OCI-LY1 (cell line): ENCODE measurements around the gene TNS1.

Source experiments
- H2AFZ ChIP-seq: fragments of 200-600 bp; sonication (generic), shearing (Covaris generic); 2 replicates; pipeline ENCODE4 v1.6.0; 2014; ENCODE audit warnings: antibody characterized with exemption, mild to moderate bottlenecking, low read length
- H3F3A ChIP-seq: fragments of 200-600 bp; sonication (generic), shearing (Covaris generic); 2 replicates; pipeline ENCODE4 v1.6.0; 2014; ENCODE audit warnings: mild to moderate bottlenecking, antibody characterized with exemption, low read length, moderate library complexity; ENCODE audit not compliant: insufficient read depth
- H3K27ac ChIP-seq: fragments of 200-600 bp; sonication (generic); 2 replicates; pipeline ENCODE4 v1.5.1; 2014; ENCODE audit warnings: low read length, mixed run types, mild to moderate bottlenecking, low read depth; ENCODE audit not compliant: poor library complexity, severe bottlenecking
- H3K27me3 ChIP-seq: fragments of 200-600 bp; sonication (generic); 2 replicates; pipeline ENCODE4 v1.6.0; 2014; ENCODE audit warnings: antibody characterized with exemption, mild to moderate bottlenecking, low read length, moderate library complexity; ENCODE audit not compliant: insufficient read depth
- H3K36me3 ChIP-seq: fragments of 200-600 bp; sonication (generic); 2 replicates; pipeline ENCODE4 v1.6.1; 2014; ENCODE audit warnings: mild to moderate bottlenecking, antibody characterized with exemption, low read length, moderate library complexity, mixed read lengths; ENCODE audit not compliant: insufficient read depth
- H3K4me1 ChIP-seq: fragments of 200-600 bp; sonication (generic); 2 replicates; pipeline ENCODE4 v1.5.1; 2014; ENCODE audit warnings: mild to moderate bottlenecking, low read length, moderate library complexity; ENCODE audit not compliant: insufficient read depth, severe bottlenecking
- H3K4me2 ChIP-seq: fragments of 200-600 bp; sonication (generic), shearing (Covaris generic); 2 replicates; pipeline ENCODE4 v1.6.1; 2014; ENCODE audit warnings: low read length
- H3K4me3 ChIP-seq: fragments of 200-600 bp; sonication (generic); 2 replicates; pipeline ENCODE4 v1.5.1; 2014; ENCODE audit warnings: low read length, low read depth, mild to moderate bottlenecking, mixed read lengths; ENCODE audit not compliant: poor library complexity, severe bottlenecking
- H3K79me2 ChIP-seq: fragments of 200-600 bp; shearing (Covaris generic); 2 replicates; pipeline ENCODE4 v1.6.1; 2016; ENCODE audit warnings: mixed run types, low read length, mixed read lengths; ENCODE audit not compliant: insufficient read depth
- H3K9ac ChIP-seq: fragments of 200-600 bp; sonication (generic), shearing (Covaris generic); 2 replicates; pipeline ENCODE4 v1.6.1; 2014; ENCODE audit warnings: mild to moderate bottlenecking, low read length, mixed read lengths
- H3K9me2 ChIP-seq: fragments of 200-600 bp; sonication (generic), shearing (Covaris generic); 2 replicates; pipeline ENCODE4 v1.6.1; 2014; ENCODE audit warnings: low read depth, mild to moderate bottlenecking, low read length, mixed read lengths
- H3K9me3 ChIP-seq: fragments of 200-600 bp; shearing (Covaris generic); 2 replicates; pipeline ENCODE4 v1.6.1; 2014; ENCODE audit warnings: low read length, mixed read lengths
- H4K20me1 ChIP-seq: fragments of 200-600 bp; sonication (generic), shearing (Covaris generic); 2 replicates; pipeline ENCODE4 v1.6.0; 2016; ENCODE audit warnings: mild to moderate bottlenecking, low read length; ENCODE audit not compliant: insufficient read depth
- EZH2 ChIP-seq: fragments of 200-600 bp; sonication (generic), shearing (Covaris generic); IDR thresholded peaks from 2 replicates; pipeline ENCODE4 v1.8.0; 2017; ENCODE audit warnings: borderline replicate concordance, mixed run types, mild to moderate bottlenecking, antibody characterized with exemption, low read length, moderate library complexity, mixed read lengths
- TF ChIP-seq, protein P1 (sequence below): fragments of 200-600 bp; sonication (generic), shearing (Covaris generic); IDR thresholded peaks from 2 replicates; pipeline ENCODE4 v1.5.1; 2017; ENCODE audit warnings: mild to moderate bottlenecking, antibody characterized with exemption, low read length, moderate library complexity, mixed read lengths

TNS1 gene

DNA sequence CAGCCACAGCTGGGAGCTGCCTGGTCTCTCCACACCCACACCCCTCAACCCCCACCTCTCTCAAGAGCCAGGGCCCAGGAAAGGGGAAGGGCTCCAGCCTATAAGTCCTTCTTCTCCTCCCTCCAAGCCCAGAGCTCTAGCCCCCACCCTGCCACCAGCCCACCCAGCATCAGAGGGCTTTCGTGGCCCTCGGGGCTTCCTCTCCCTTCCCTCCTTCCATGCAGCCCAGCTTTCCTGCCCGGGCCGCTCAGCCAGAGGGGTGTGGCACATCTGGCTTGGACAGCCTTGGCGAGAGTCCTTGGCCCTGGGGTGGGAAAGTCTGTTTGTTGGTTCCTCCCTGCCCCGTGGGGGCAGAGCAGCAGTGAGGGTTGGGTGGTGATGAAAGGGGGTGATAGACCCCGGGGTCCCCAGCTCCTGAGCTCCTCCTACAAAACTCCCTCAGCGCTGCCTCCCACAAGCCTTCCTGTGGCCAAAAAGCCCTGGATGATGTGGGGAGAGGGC lies 7.0 kb downstream of the TNS1 start:
- H3K27ac ChIP-seq = no peak overlapping the region
- no peaks in the 10 kb centered on the region; the same call in 1 of the 2 replicates for H3K27me3 ChIP-seq
- no peak overlapping the region for H2AFZ ChIP-seq
- no peak overlapping the region for H3K4me2 ChIP-seq
- no peaks in the 10 kb centered on the region for H3K9me2 ChIP-seq
- no peaks in the 10 kb centered on the region for H3F3A ChIP-seq
- no peak overlapping the region for H3K4me3 ChIP-seq
- H4K20me1 ChIP-seq = no peaks in the 10 kb centered on the region
- no peaks in the 10 kb centered on the region for H3K79me2 ChIP-seq
- no peaks in the 10 kb centered on the region for H3K4me1 ChIP-seq
- no peak overlapping the region for H3K9ac ChIP-seq
- TF ChIP-seq, protein P1, sequence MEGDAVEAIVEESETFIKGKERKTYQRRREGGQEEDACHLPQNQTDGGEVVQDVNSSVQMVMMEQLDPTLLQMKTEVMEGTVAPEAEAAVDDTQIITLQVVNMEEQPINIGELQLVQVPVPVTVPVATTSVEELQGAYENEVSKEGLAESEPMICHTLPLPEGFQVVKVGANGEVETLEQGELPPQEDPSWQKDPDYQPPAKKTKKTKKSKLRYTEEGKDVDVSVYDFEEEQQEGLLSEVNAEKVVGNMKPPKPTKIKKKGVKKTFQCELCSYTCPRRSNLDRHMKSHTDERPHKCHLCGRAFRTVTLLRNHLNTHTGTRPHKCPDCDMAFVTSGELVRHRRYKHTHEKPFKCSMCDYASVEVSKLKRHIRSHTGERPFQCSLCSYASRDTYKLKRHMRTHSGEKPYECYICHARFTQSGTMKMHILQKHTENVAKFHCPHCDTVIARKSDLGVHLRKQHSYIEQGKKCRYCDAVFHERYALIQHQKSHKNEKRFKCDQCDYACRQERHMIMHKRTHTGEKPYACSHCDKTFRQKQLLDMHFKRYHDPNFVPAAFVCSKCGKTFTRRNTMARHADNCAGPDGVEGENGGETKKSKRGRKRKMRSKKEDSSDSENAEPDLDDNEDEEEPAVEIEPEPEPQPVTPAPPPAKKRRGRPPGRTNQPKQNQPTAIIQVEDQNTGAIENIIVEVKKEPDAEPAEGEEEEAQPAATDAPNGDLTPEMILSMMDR = no peak
- no peak for TF ChIP-seq EZH2
- no peaks in the 10 kb centered on the region for H3K36me3 ChIP-seq
- H3K9me3 ChIP-seq = no peaks in the 10 kb centered on the region

- no peak overlapping the region for H3K9ac ChIP-seq
- H3K27me3 ChIP-seq = no peaks in the 10 kb centered on the region; the same call in 1 of the 2 replicates
- H3K79me2 ChIP-seq = no peaks in the 10 kb centered on the region
- no peak overlapping the region for H2AFZ ChIP-seq
- H3F3A ChIP-seq = no peaks in the 10 kb centered on the region
- no peaks in the 10 kb centered on the region for H3K9me3 ChIP-seq
- H3K27ac ChIP-seq = no peak overlapping the region
- H3K4me2 ChIP-seq = no peak overlapping the region
- TF ChIP-seq, protein P1 = no peak
- TF ChIP-seq EZH2 = no peak
- H3K9me2 ChIP-seq = no peaks in the 10 kb centered on the region
- H4K20me1 ChIP-seq = no peaks in the 10 kb centered on the region
- H3K36me3 ChIP-seq = no peaks in the 10 kb centered on the region
- H3K4me1 ChIP-seq = no peaks in the 10 kb centered on the region
- no peak overlapping the region for H3K4me3 ChIP-seq
These were observed 8.0 kb downstream of the TNS1 start for GRCh38 chr2:217994776-217995274.

DNA sequence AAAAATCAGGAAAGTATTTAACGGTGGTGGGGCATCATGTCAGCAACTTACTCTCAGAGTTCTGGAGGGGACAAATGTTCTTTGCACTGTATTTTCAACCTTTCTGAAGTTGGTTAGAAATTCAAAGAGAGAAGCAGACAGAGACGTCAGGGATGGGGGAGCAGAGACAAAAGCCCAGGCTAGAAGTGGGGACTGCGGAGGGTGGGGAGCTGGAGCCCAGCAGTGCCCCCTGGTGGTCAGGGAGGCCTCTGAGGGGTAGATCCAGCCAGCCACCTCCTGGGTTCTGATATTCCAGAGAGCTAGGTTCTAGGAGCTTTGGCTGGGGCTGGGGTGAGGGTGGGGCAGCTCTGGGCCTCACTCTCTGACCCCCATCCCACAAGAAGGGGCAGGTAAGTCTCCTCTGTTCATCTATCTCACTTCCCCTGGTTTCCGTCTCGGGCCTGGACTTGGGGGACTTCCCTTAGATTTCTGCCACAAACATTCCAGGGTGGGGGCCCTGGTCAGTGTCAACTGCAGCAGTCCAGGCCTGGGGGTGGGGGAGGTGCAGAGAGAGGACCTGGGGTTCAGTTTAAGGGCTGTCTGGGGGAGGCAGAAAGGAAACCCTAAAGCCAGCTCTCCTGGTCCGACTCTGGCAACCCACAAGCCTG lies 8.9 kb downstream of the TNS1 start:
- Histone ChIP-seq H3K9me2 (no peaks in the 10 kb centered on the region), H3K27ac (no peak overlapping the region), H3K9ac (no peak overlapping the region), H3K4me2 (no peak overlapping the region), H3K9me3 (no peaks in the 10 kb centered on the region), H2AFZ (no peak overlapping the region), H3K4me1 (no peaks in the 10 kb centered on the region), H3K36me3 (no peaks in the 10 kb centered on the region), H3K79me2 (no peaks in the 10 kb centered on the region), H3K4me3 (no peak overlapping the region), H4K20me1 (no peaks in the 10 kb centered on the region), H3K27me3 (no peaks in the 10 kb centered on the region), H3F3A (no peaks in the 10 kb centered on the region)
- TF ChIP-seq, protein P1 = peak; percentile 76
- TF ChIP-seq EZH2 = no peak
